ENCODE results near the gene UBALD2.
"Not testable (repeated sequence)": the region's sequence is repeated elsewhere in the genome, so short reads cannot be mapped to it uniquely, and the experiment has no call there.

UBALD2 gene

DNA sequence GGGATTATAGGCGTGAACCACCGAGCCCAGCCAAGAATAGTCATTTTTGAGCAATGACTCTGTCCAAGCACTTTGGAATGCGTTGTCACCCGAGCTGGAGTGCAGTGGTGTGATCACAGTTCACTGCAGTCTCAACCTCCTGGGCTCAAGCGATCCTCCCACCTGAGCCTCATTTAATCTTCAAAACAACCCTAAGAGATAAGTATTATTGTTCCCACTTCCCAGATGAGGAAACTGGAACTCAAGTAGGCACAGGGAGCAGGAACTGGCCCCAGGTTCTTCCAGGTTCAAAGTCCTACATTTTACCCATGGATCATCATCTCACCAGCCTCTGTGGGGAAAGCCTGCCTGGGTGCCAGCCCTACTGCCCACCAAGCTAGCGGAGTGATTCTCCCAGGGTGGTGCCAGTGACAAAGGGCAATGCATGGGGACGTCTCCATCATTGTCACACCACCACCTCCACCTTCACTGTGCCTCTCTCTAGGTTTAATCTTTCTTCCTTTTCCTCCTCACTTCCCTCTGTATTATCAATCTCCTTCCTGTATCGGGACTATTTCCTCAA lies 13.6 kb upstream of the UBALD2 start:
- H3K4me3 ChIP-seq (replicated peaks; ENCODE audit: insufficient read depth, low read length): no peak overlapping the region
- H3K27me3 ChIP-seq (ENCODE audit: insufficient read depth, poor library complexity, severe bottlenecking): no peaks in the 10 kb centered on the region
- no peak for DNase-seq (ENCODE audit: low read depth in 1 of 2, low spot score in 1 of 2)
- no peak for TF ChIP-seq SPI1 (IDR thresholded peaks at IDR 0.05; ENCODE audit: borderline replicate concordance, low read depth)
- no peak for TF ChIP-seq POLR2AphosphoS5 (IDR thresholded peaks at IDR 0.05; ENCODE audit: low read depth)
- no peak for TF ChIP-seq GABPA (IDR thresholded peaks at IDR 0.05; ENCODE audit: low read depth)
- TF ChIP-seq, protein P1, sequence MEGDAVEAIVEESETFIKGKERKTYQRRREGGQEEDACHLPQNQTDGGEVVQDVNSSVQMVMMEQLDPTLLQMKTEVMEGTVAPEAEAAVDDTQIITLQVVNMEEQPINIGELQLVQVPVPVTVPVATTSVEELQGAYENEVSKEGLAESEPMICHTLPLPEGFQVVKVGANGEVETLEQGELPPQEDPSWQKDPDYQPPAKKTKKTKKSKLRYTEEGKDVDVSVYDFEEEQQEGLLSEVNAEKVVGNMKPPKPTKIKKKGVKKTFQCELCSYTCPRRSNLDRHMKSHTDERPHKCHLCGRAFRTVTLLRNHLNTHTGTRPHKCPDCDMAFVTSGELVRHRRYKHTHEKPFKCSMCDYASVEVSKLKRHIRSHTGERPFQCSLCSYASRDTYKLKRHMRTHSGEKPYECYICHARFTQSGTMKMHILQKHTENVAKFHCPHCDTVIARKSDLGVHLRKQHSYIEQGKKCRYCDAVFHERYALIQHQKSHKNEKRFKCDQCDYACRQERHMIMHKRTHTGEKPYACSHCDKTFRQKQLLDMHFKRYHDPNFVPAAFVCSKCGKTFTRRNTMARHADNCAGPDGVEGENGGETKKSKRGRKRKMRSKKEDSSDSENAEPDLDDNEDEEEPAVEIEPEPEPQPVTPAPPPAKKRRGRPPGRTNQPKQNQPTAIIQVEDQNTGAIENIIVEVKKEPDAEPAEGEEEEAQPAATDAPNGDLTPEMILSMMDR (IDR thresholded peaks at IDR 0.05; ENCODE audit: insufficient read depth, low read length): no peak
- no peak for TF ChIP-seq REST (IDR thresholded peaks at IDR 0.05; ENCODE audit: insufficient replicate concordance, low read depth)
- H3K27ac ChIP-seq (replicated peaks): peak overlapping the region; percentile 76

DNA sequence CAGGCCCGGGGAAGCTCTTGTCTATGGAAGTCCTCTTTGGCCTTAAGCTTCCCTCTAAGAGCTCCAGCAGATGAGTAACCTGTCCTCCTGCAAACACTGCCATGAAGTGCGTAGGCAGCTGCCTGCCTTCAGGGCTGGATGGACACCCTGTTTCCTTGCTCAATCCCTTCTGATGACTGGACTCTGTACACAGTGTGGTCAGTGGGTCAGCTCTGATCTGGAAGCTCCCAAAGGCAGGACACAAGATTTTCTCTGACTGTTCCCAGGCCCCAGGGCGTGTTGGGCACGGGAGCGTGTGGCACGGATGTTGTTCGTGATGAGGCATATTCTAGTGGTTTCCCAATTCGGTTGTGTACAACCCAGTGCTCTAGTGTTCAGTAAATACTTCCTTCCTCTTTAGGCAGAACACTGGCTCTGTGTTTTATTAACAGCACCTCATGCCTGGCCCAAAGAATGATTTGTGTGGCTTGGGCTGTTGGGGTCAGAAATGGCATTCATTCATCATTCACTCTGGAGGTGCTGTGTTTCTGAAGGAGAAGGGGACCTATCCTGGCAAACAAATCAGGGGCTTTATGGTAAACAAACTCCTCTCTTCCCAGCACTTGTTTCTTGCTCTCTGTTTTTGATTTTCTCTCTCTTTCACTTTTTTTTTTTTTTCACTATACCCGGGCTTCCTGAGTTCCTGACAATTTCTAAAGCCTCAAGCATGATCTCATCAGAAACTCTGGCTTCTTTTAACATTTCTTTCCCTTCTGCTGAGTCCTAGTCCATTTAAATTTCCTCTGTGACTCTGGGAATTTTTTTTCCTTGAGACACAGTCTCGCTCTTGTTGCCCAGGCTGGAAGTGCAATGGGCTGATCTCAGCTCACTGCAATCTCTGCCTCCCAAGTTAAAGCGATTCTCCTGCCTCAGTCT lies 12.9 kb upstream of the UBALD2 start:
- Histone ChIP-seq H3K4me3 (replicated peaks; ENCODE audit: insufficient read depth, low read length) (no peak overlapping the region), H3K27me3 (ENCODE audit: insufficient read depth, poor library complexity, severe bottlenecking) (no peaks in the 10 kb centered on the region), H3K27ac (replicated peaks) (peak overlapping the region; percentile 76)
- DNase-seq (ENCODE audit: low read depth in 1 of 2, low spot score in 1 of 2): peak; percentile 73 to 84
- TF ChIP-seq POLR2AphosphoS5 (IDR thresholded peaks at IDR 0.05; ENCODE audit: low read depth): peak; percentile 74
- TF ChIP-seq, protein P1 (IDR thresholded peaks at IDR 0.05; ENCODE audit: insufficient read depth, low read length): no peak
- peak; percentile 58; the same call in 1 of the 2 replicates for TF ChIP-seq SPI1 (IDR thresholded peaks at IDR 0.05; ENCODE audit: borderline replicate concordance, low read depth)

DNA sequence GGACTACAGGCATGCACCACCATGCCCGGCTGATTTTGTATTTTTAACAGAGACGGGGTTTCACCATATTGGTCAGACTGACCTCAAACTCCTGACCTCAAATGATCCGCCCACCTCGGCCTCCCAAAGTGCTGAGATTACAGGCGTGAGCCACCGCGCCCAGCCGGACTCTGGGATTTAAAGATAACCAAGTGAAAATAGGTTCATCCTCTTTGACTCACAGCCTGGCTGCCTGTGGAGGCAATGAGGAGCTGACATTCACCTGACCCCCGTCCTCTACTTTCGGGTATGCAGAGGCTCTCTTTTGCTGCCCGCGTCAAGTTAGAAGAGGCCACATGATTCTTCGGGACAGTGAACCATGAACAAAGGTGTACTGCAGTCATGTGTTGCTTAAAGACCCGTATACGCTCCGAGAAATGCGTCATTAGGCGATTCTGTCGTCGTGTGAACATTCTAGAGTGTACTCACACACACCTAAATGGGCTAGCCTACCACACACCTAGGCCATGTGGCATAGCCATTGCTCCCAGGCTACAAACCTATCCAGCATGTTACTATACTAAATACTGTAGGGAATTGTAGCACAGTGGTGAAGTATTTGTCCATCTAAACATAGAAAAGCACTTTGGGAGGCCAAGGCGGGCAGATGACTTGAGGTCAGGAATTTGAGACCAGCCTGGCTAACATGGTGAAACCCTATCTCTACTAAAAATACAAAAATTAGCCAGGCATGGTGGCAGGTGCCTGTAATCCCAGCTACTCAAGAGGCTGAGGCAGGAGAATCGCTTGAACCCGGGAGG lies 12.0 kb upstream of the UBALD2 start:
- H3K27me3 ChIP-seq (ENCODE audit: insufficient read depth, poor library complexity, severe bottlenecking); DNase-seq (ENCODE audit: low read depth in 1 of 2, low spot score in 1 of 2); H3K4me3 ChIP-seq (replicated peaks; ENCODE audit: insufficient read depth, low read length): not testable (repeated sequence)
- H3K27ac ChIP-seq (replicated peaks): peak overlapping the region; percentile 76

- DNase-seq (ENCODE audit: low read depth in 1 of 2, low spot score in 1 of 2): no peak
- TF ChIP-seq, protein P1 (IDR thresholded peaks at IDR 0.05; ENCODE audit: insufficient read depth, low read length): no peak
- TF ChIP-seq POLR2AphosphoS5 (IDR thresholded peaks at IDR 0.05; ENCODE audit: low read depth) (no peak), GABPA (IDR thresholded peaks at IDR 0.05; ENCODE audit: low read depth) (no peak)
- Histone ChIP-seq H3K27me3 (ENCODE audit: insufficient read depth, poor library complexity, severe bottlenecking) (no peaks in the 10 kb centered on the region), H3K27ac (replicated peaks) (no peak overlapping the region; the same call in 1 of the 2 replicates), H3K4me3 (replicated peaks; ENCODE audit: insufficient read depth, low read length) (no peak overlapping the region)
Observed at GRCh38 chr17:76253841-76254240, 11.3 kb upstream of the UBALD2 start.
